Immature natural killer cell (primary cell): ENCODE measurements around the gene NRIP3. TPM values are rescaled to one million over a fixed set of nuclear protein-coding genes. Genes with fewer than 3 reads are reported as not detected.

Source experiments
- DNase-seq, 3 donors: peaks; one replicate each; pipeline ENCODE4 v3.0.0; 2022; ENCODE audit warnings: mixed read lengths in 1 of 3
- H3K27ac Mint-ChIP-seq, 6 donors: one replicate each; pipeline ENCODE4 v1.8.0; 2020; ENCODE audit warnings: mixed read lengths in 6 of 6, mild to moderate bottlenecking in 5 of 6, inconsistent platforms in 4 of 6, moderate library complexity in 3 of 6
- H3K27me3 Mint-ChIP-seq, 3 donors: one replicate each; pipeline ENCODE4 v1.8.0; 2020 to 2021; ENCODE audit warnings: low read depth in 3 of 3, mild to moderate bottlenecking in 3 of 3, mixed read lengths in 3 of 3, moderate library complexity in 3 of 3, inconsistent platforms in 1 of 3
- H3K36me3 Mint-ChIP-seq, 3 donors: one replicate each; pipeline ENCODE4 v1.8.0; 2020; ENCODE audit warnings: mixed read lengths in 3 of 3, inconsistent platforms in 2 of 3, mild to moderate bottlenecking in 2 of 3
- H3K4me1 Mint-ChIP-seq, 2 donors: one replicate each; pipeline ENCODE4 v1.8.0; 2020; ENCODE audit warnings: inconsistent platforms in 2 of 2, mild to moderate bottlenecking in 2 of 2, mixed read lengths in 2 of 2, moderate library complexity in 1 of 2
- H3K4me3 Mint-ChIP-seq, 5 donors: one replicate each; pipeline ENCODE4 v1.8.0; 2020; ENCODE audit warnings: mild to moderate bottlenecking in 5 of 5, mixed read lengths in 5 of 5, inconsistent platforms in 3 of 5, moderate library complexity in 3 of 5
- H3K9me3 Mint-ChIP-seq, 6 donors: one replicate each; pipeline ENCODE4 v1.8.0; 2020; ENCODE audit warnings: mild to moderate bottlenecking in 6 of 6, mixed read lengths in 6 of 6, inconsistent platforms in 4 of 6, moderate library complexity in 3 of 6
- polyA plus RNA-seq, 3 donors: library from polyadenylated mRNA; unstranded; fragments of 300-500 nt; fragmentation: Illumina TruSeq; gene quantifications; one replicate each; pipeline ENCODE4 v1.2.3, GENCODE V29; 2021

NRIP3 gene
- 1 to 10 TPM in 1 of 3 donors, under 1 TPM in 1, not detected in 1; 0.19 to 1.1 TPM for polyA plus RNA-seq

DNA sequence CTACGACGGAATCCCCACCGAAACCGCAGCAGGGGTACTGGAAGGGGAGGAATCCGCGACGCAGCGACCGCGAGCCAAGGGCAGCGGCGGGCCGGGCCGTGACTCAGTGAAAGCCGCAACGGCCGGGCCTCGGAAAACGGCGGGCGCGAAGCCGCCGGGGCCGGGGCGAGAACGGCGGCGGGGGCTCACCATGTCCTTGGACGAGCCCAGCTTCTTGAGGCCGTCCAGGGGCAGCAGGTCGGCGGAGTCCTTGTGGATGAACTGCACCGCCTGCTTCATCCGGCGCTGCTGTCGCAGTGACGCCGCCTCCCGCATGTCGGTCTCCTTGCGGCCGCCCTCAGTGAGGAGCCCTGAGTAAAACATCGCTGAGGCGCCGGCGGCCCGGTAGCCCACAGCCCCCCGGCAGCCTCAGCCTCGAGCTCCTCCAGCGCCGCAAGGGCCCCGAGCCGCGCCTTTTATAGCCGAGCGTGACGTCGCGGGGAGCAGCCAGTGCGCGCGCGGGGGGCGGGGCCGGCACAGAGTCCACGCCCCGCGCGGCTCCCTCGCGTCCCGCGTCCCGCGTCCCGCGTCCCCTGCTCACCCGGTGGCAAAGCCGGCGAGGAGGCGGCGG, at the start of gene NRIP3:
TSS of gene NRIP3 (minus strand) at position 429 of the 610 bp plus-strand sequence. CDS start at position 363, 66 bp downstream.
- peaks cover 0 to 4% (median 0%) of the 10 kb centered on the region in 6 donors for H3K9me3 Mint-ChIP-seq
- no peaks in the 10 kb centered on the region for H3K36me3 Mint-ChIP-seq
- DNase-seq, result peak; percentile 78 to 79 (median 79)
- peak within 1 kb of the TSS in 4 of 6 donors; percentile 56 to 87 (median 74) for H3K27ac Mint-ChIP-seq
- peaks cover 8 to 31% (median 25%) of the 10 kb centered on the region in 3 donors for H3K27me3 Mint-ChIP-seq
- H3K4me3 Mint-ChIP-seq, result peak within 1 kb of the TSS; percentile 80 to 89 (median 84)
- peaks cover 14 to 27% of the 10 kb centered on the region in 2 donors for H3K4me1 Mint-ChIP-seq

DNA sequence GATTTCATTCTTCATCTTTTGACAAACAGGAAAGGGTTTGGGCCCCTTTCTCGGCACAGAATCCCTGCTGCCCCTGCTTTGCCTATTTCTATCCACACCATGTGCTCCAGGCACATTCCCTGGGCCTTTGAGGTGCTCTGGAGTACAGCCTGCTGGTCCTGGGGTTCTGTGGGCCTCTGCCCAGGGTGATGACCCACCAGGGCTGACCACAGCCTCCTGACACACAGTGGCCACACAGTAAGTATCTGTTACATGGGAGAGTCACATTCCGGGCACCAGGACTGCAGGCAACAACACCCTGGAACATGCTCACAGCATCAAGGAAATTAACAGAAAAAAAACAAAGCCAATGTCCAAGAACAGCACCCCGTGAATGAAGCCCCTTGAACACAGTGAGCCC, 48.5 kb upstream of the NRIP3 start:
- Mint-ChIP-seq H3K4me1 (no peaks in the 10 kb centered on the region), H3K27me3 (peaks cover 0 to 2% (median under 1%) of the 10 kb centered on the region in 3 donors)

DNA sequence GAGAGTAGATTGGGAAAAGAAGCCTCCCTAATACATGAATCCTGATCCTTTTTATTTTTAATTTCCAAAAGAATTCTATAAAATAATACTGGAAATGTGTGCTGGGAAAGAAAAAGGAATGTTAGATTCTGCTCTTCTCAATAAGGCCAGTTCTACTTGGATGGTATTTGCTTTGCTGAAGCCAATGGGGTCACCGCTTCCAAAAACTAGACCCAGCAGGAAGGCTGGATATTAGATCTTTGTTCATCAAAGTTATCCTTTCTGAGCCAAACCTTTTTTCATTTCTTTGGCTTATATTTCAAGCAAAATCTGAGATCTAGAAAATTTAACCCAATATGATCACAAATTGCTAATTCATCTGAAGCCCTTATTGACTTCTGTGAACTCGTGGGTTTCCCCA, 46.2 kb upstream of the NRIP3 start:
- no peak for DNase-seq
- no peaks in the 10 kb centered on the region for H3K36me3 Mint-ChIP-seq
- H3K27me3 Mint-ChIP-seq, result peaks cover 0 to 2% (median 2%) of the 10 kb centered on the region in 3 donors
- H3K4me1 Mint-ChIP-seq, result no peaks in the 10 kb centered on the region
- no peaks in the 10 kb centered on the region for H3K9me3 Mint-ChIP-seq
- H3K27ac Mint-ChIP-seq, result no peak overlapping the region
- no peak overlapping the region for H3K4me3 Mint-ChIP-seq

More for the DNA sequence above, 48.5 kb upstream of the NRIP3 start:
- Mint-ChIP-seq H3K36me3 (no peaks in the 10 kb centered on the region), H3K4me3 (no peak overlapping the region), H3K27ac (no peak overlapping the region), H3K9me3 (no peaks in the 10 kb centered on the region)
- DNase-seq, result no peak

DNA sequence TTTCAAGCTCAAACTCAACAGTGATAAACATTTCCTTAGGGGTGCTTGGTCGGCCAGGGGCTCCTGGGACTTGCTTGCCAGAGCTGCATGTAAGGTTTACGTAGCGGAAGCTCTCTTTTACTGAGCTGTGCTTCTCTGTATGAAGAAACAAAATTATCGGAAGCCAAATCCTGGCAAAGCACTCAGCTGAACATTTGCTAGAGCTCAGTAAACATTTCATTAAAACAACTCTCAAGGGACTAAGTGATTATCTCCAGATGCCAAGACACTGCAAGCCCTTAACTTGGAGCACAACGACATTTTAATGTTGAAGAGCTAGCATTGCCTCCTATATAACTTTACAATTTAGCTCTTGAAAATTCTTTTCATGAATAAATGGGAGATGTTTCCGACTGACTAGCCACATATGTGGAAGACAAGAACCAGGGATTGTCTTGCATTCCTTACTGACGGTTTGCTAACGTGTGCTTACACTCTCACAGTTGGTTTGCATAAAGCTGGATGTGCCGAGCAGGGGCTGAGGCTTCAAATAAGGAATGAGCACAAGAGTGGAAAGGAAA, 44.2 kb upstream of the NRIP3 start:
- DNase-seq, result no peak
- H3K4me3 Mint-ChIP-seq, result no peak overlapping the region
- H3K9me3 Mint-ChIP-seq, result no peaks in the 10 kb centered on the region
- H3K27ac Mint-ChIP-seq, result no peak overlapping the region
- no peaks in the 10 kb centered on the region for H3K4me1 Mint-ChIP-seq
- H3K27me3 Mint-ChIP-seq, result peaks cover 0 to 2% (median 0%) of the 10 kb centered on the region in 3 donors
- H3K36me3 Mint-ChIP-seq, result no peaks in the 10 kb centered on the region

DNA sequence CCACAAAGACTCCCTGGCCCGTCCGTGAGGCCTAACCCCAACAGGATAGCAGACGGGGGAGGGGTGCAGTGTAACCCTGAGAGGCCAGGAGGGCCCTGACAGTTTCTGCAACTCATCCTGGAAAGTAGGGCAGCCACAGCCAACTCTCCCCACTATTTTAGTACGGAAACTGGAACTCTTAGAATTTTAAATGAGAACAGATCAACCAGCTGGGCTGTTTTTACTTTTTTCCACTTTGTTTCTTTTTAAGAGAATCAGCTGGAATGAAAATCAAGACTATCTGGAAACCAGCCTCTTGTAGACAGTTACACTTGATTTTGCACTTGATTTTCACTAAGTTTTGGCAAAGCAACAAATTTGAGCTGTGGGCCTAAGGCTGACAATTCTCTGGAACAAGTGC, 42.7 kb upstream of the NRIP3 start:
- Mint-ChIP-seq H3K9me3 (no peaks in the 10 kb centered on the region), H3K36me3 (no peaks in the 10 kb centered on the region), H3K27me3 (peaks cover 0 to 2% (median 0%) of the 10 kb centered on the region in 3 donors), H3K4me1 (no peaks in the 10 kb centered on the region), H3K4me3 (no peak overlapping the region), H3K27ac (no peak overlapping the region)
- no peak for DNase-seq

DNA sequence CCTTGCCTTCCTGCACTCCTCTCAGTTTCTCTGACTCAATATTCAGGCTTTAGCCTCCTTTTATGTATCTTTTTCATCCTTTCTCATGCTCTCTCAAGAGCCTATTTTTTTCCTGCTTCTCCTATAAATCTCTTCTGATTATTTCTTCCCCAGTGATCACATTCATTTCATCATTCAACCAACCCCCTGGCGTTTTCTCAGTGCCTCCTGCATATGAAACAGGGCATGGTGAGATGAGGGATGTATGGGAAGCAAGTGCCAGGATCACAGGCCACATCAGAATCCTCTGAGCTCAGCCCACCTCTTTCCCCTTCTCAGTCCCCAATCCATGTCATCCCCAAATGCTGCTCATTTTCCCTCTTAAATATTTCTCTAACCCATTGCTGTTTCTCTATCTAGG, 38.7 kb upstream of the NRIP3 start:
- DNase-seq, result no peak
- H3K27ac Mint-ChIP-seq, result no peak overlapping the region
- H3K4me1 Mint-ChIP-seq, result no peaks in the 10 kb centered on the region
- peaks cover 0 to 5% (median 4%) of the 10 kb centered on the region in 3 donors for H3K27me3 Mint-ChIP-seq
- H3K4me3 Mint-ChIP-seq, result no peak overlapping the region
- no peaks in the 10 kb centered on the region for H3K9me3 Mint-ChIP-seq
- no peaks in the 10 kb centered on the region for H3K36me3 Mint-ChIP-seq

DNA sequence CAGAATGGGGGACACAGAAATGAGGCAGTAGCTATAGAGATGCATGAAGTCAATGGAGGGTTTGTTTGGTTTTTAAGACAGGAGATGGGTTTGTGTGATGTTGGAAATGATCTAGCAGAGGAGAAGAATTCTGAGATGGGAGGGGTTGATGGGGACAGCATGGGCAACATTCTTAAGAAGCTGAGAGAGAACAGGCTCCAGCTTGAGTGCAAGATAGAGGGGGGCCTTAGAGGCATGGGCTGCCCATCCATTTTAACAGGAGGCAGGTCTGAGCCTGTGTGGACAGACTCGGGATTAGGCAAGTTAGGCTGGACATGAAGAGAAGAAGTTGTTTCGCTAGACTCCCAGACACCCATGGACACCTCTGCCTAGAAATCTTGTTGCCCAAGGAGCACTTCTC, 37.9 kb upstream of the NRIP3 start:
- Mint-ChIP-seq H3K4me1 (no peaks in the 10 kb centered on the region), H3K4me3 (no peak overlapping the region), H3K9me3 (no peaks in the 10 kb centered on the region), H3K27ac (no peak overlapping the region), H3K36me3 (no peaks in the 10 kb centered on the region), H3K27me3 (peaks cover 0 to 4% (median 3%) of the 10 kb centered on the region in 3 donors)
- DNase-seq, result no peak

DNA sequence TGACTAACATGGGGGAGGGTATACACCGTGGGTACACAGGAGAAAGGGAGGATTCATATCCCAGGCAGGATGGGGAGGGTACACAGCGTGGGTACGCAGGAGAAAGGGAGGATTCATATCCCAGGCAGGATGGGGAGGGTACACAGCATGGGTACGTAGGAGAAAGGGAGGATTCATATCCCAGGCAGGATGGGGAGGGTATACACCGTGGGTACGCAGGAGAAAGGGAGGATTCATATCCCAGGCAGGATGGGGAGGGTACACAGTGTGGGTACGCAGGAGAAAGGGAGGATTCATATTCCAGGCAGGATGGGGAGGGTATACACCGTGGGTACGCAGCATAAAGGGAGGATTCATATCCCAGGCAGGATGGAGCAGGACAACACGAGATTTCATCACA, 36.6 kb upstream of the NRIP3 start:
- no peaks in the 10 kb centered on the region for H3K9me3 Mint-ChIP-seq
- DNase-seq, result no peak
- H3K4me3 Mint-ChIP-seq, result no peak overlapping the region
- no peaks in the 10 kb centered on the region for H3K36me3 Mint-ChIP-seq
- no peaks in the 10 kb centered on the region for H3K4me1 Mint-ChIP-seq
- H3K27me3 Mint-ChIP-seq, result peaks cover 0 to 4% (median 3%) of the 10 kb centered on the region in 3 donors
- no peak overlapping the region for H3K27ac Mint-ChIP-seq

DNA sequence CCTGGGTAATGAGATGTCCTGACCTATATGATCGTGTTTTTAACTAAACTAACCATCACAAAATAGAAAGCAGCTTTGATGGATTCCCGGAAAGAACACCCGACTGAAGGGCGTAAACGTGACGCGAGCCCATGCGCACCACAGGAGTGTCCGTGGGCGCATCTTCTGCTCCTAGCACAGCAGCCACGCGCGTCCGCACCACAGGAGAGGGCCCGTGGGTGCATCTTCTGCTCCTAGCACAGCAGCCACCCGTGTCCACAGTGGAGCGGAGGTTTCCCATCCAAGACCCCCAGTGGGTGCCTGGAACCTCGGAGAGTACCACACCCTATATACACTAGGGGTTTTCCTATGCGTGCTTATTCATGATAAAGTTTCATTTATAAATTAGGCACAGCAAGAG, 36.1 kb upstream of the NRIP3 start:
- no peaks in the 10 kb centered on the region for H3K36me3 Mint-ChIP-seq

DNA sequence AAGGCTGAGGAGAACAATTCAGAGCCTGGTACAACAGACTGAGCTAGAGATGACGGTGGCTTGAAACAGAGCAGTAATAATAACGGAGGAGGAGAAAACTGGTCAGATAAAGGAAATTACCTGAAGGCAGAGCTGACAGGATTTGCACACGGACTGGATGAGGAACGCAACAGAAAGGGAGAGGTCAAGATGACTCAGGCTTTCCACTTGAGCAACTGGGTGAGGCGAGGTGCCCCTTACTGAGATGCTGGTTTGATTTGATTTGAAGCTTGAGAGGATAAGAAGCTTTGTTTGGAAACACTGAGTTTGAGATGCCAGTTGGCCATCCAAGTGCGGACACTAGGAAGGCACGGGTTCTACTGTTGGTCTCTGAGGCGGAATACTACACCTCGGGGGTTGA, 35.4 kb upstream of the NRIP3 start:
- Mint-ChIP-seq H3K36me3 (no peaks in the 10 kb centered on the region), H3K27ac (no peak overlapping the region), H3K27me3 (peaks cover 0 to 4% (median 3%) of the 10 kb centered on the region in 3 donors), H3K4me3 (no peak overlapping the region), H3K9me3 (no peaks in the 10 kb centered on the region), H3K4me1 (no peaks in the 10 kb centered on the region)
- DNase-seq, result no peak

More for the DNA sequence above, 36.1 kb upstream of the NRIP3 start:
- Mint-ChIP-seq H3K27ac (no peak overlapping the region), H3K27me3 (peaks cover 0 to 4% (median 3%) of the 10 kb centered on the region in 3 donors), H3K9me3 (no peaks in the 10 kb centered on the region), H3K4me1 (no peaks in the 10 kb centered on the region), H3K4me3 (no peak overlapping the region)
- no peak for DNase-seq

DNA sequence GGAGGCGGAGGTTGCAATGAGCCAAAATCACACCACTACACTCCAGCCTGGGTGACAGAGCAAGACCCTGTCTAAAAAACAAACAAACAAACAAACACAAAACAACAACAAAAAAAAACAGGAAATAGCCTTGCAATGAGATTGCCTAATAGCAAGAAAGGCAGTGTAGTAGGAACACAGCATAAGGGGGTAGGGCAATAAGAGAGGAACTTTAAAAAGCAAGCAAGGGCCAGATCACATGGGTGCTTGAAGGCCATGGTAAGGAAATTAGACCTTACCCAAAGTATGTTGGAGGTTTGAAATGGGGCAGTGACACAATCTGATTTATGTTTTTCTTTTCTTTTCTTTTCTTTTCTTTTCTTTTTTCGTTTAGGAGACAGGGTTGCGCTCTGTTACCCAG, 34.7 kb upstream of the NRIP3 start:
- DNase-seq, result no peak
- H3K9me3 Mint-ChIP-seq, result no peaks in the 10 kb centered on the region
- peaks cover 0 to 4% (median 3%) of the 10 kb centered on the region in 3 donors for H3K27me3 Mint-ChIP-seq
- no peaks in the 10 kb centered on the region for H3K4me1 Mint-ChIP-seq
- H3K4me3 Mint-ChIP-seq, result no peak overlapping the region
- H3K36me3 Mint-ChIP-seq, result no peaks in the 10 kb centered on the region
- no peak overlapping the region for H3K27ac Mint-ChIP-seq

DNA sequence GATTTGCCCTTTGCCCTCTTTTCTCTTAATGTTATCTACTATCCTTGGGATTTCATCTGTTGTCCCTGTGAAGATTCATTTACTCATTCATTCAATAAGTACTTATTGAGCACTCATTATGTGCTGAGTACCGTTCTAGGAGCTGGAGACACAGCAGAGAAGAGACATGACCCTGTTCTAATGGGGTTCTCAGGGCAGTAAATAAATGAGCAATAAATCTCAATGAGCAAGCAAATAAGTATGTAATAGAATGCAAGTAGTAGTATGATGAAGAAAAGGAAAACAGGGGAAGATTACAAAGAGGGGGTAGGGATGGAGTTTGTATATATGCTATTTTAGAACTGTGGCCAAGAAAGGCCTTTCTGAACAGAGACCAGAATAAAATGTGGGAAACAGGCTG, 34.2 kb upstream of the NRIP3 start:
- no peak overlapping the region for H3K4me3 Mint-ChIP-seq
- H3K27me3 Mint-ChIP-seq, result peaks cover 0 to 5% (median 4%) of the 10 kb centered on the region in 3 donors
- DNase-seq, result no peak
- no peaks in the 10 kb centered on the region for H3K36me3 Mint-ChIP-seq
- no peaks in the 10 kb centered on the region for H3K9me3 Mint-ChIP-seq
- H3K4me1 Mint-ChIP-seq, result no peaks in the 10 kb centered on the region
- no peak overlapping the region for H3K27ac Mint-ChIP-seq

DNA sequence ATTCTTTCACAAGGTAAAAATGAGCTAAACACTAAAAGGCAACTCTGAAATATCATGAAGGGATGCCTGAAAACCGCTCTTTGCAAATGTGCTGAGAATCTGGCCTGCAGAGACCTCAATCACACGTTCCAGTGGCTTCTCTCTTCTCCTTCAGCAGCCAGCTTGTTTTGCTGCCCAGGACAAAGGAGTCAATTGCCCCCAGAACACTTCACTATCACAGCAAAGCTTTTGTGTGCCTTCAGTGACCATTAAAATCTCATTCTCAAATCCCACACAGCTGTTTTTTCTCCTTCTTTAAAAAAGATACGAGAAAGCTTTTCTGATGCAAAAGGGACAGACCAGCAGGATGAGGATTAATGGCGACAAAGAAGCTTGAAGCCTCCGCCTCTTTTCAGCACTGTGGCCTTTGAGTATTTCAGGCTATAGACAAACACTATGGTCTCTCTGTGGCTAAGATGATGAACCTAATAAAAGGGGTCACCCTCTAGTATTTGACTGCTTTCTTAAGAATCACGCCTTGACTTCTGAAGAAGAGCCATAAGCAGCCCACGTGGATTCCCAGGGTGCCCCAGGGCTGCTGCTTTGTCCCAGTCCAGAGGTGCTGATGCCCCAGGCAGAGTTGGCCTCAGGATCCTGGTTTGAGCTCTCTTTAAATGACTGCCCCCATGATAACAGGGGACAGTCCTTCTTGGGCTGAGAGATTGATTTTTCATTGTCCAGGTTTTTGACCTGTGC, 33.4 kb upstream of the NRIP3 start:
- H3K4me3 Mint-ChIP-seq, result no peak overlapping the region
- H3K9me3 Mint-ChIP-seq, result no peaks in the 10 kb centered on the region
- no peaks in the 10 kb centered on the region for H3K4me1 Mint-ChIP-seq
- no peaks in the 10 kb centered on the region for H3K36me3 Mint-ChIP-seq
- no peak for DNase-seq
- peaks cover 0 to 5% (median 4%) of the 10 kb centered on the region in 3 donors for H3K27me3 Mint-ChIP-seq
- H3K27ac Mint-ChIP-seq, result no peak overlapping the region

DNA sequence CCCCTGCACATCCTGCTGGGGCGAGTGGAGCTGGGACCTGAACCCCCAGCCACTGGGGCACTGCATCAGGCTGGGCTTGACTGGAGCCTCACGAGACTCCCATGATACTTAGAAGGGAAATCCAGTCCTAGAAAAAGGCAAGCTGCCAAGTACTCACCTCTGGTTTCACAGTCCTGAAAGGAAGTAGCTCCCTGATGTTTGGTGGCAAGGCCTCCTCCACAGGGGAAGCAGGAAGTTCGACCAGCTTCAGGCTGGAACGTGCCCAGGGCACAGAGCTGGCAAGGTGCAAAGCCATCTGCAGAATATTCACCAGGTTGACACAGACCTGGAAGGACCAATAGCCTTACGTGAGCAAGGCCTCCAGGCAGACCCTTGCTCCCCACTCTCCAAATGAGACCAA, 26.8 kb upstream of the NRIP3 start:
- DNase-seq, result no peak
- no peak overlapping the region for H3K4me3 Mint-ChIP-seq
- H3K9me3 Mint-ChIP-seq, result no peaks in the 10 kb centered on the region
- no peaks in the 10 kb centered on the region for H3K4me1 Mint-ChIP-seq
- no peak overlapping the region for H3K27ac Mint-ChIP-seq
- H3K27me3 Mint-ChIP-seq, result peaks cover 0 to 2% (median 0%) of the 10 kb centered on the region in 3 donors
- H3K36me3 Mint-ChIP-seq, result no peaks in the 10 kb centered on the region
